ENCODE data around the gene ADCY4. TPM values are rescaled to one million over a fixed set of nuclear protein-coding genes. Genes with fewer than 3 reads are reported as not detected.
A peak's percentile ranks its signal among the peaks of the same experiment; 100 is the strongest.
"Not testable (repeated sequence)": the region's sequence is repeated elsewhere in the genome, so short reads cannot be mapped to it uniquely, and the experiment has no call there.

Gene ADCY4
- total RNA-seq, 1 donor from 2014 or later = 26.5 TPM

GRCh38 chr14:24367514-24368211 is 32.8 kb upstream of the ADCY4 start, which contains the start of gene NFATC4:
Gene NFATC4, plus strand, starts transcription at chr14:24368184. Its CDS starts 157 bp downstream, at chr14:24368341.
- ATAC-seq (peak; percentile 59), DNase-seq (peak; percentile 77)
- intact Hi-C loops (cut with micrococcal nuclease) = no loop called here

- ATAC-seq = peak; percentile 82
- intact Hi-C loops (cut with micrococcal nuclease) = no loop called here
- DNase-seq = peak; percentile 93
Measured at GRCh38 chr14:24366721-24367513, 32.0 kb upstream of the ADCY4 start.

GRCh38 chr14:24366413-24366720 is 31.5 kb upstream of the ADCY4 start:
- intact Hi-C loops (cut with micrococcal nuclease) = no loop called here
- ATAC-seq (no peak), DNase-seq (no peak)

GRCh38 chr14:24365600-24366412 is 30.9 kb upstream of the ADCY4 start:
- ATAC-seq (peak; percentile 51), DNase-seq (peak; percentile 87)
- intact Hi-C loops (cut with micrococcal nuclease) = no loop called here

- intact Hi-C loops (cut with micrococcal nuclease) = no loop called here
Measured at GRCh38 chr14:24364841-24365240, 30.0 kb upstream of the ADCY4 start.

GRCh38 chr14:24363401-24363800 is 28.5 kb upstream of the ADCY4 start:
- intact Hi-C loops (cut with micrococcal nuclease) = no loop called here
- no peak for ATAC-seq
- DNase-seq = no peak

More at GRCh38 chr14:24364841-24365240, 30.0 kb upstream of the ADCY4 start:
- no peak for DNase-seq
- no peak for ATAC-seq

- no peak for ATAC-seq
- intact Hi-C loops (cut with micrococcal nuclease) = no loop called here
- DNase-seq = no peak
Measured at GRCh38 chr14:24362241-24362960, 27.5 kb upstream of the ADCY4 start.

GRCh38 chr14:24361326-24361725 is 26.5 kb upstream of the ADCY4 start:
- no peak for DNase-seq
- no peak for ATAC-seq
- intact Hi-C loops (cut with micrococcal nuclease) = no loop called here

- intact Hi-C loops (cut with micrococcal nuclease) = no loop called here
- DNase-seq = no peak
Measured at GRCh38 chr14:24360281-24360680, 25.4 kb upstream of the ADCY4 start.

GRCh38 chr14:24356208-24356607 is 21.3 kb upstream of the ADCY4 start:
- no peak for DNase-seq
- ATAC-seq = no peak
- intact Hi-C loops (cut with micrococcal nuclease) = no loop called here

More at GRCh38 chr14:24360281-24360680, 25.4 kb upstream of the ADCY4 start:
- ATAC-seq = no peak

- ATAC-seq (no peak), DNase-seq (no peak)
- intact Hi-C loops (cut with micrococcal nuclease) = no loop called here
Measured at GRCh38 chr14:24355009-24355408, 20.1 kb upstream of the ADCY4 start.

- ATAC-seq; DNase-seq; intact Hi-C loops (cut with micrococcal nuclease): not testable (repeated sequence)
Measured at GRCh38 chr14:24354482-24354825, 19.6 kb upstream of the ADCY4 start.

GRCh38 chr14:24353559-24354481 is 18.9 kb upstream of the ADCY4 start:
- DNase-seq (no peak), ATAC-seq (no peak)
- intact Hi-C loops (cut with micrococcal nuclease) = no loop called here

- DNase-seq (no peak), ATAC-seq (peak; percentile 61)
- intact Hi-C loops (cut with micrococcal nuclease) = no loop called here
Measured at GRCh38 chr14:24351517-24351916, 16.6 kb upstream of the ADCY4 start.

GRCh38 chr14:24349742-24350141 is 14.9 kb upstream of the ADCY4 start:
- intact Hi-C loops (cut with micrococcal nuclease) = no loop called here
- ATAC-seq = no peak
- no peak for DNase-seq

GRCh38 chr14:24348186-24348585 is 13.3 kb upstream of the ADCY4 start:
- intact Hi-C loops (cut with micrococcal nuclease) = no loop called here
- DNase-seq (no peak), ATAC-seq (no peak)

GRCh38 chr14:24347134-24347533 is 12.3 kb upstream of the ADCY4 start:
- no peak for DNase-seq
- intact Hi-C loops (cut with micrococcal nuclease) = no loop called here

More at GRCh38 chr14:24347134-24347533, 12.3 kb upstream of the ADCY4 start:
- no peak for ATAC-seq

All from left ventricle myocardium superior (tissue), 1 donor.